ENCODE data around the gene CDKN2A. TPM values are rescaled to one million over a fixed set of nuclear protein-coding genes. Genes with fewer than 3 reads are reported as not detected.

The CDKN2A gene
- polyA plus RNA-seq, 1 of the 3 experiments (the other 2 are of a cell fraction), result 41.4 TPM

DNA sequence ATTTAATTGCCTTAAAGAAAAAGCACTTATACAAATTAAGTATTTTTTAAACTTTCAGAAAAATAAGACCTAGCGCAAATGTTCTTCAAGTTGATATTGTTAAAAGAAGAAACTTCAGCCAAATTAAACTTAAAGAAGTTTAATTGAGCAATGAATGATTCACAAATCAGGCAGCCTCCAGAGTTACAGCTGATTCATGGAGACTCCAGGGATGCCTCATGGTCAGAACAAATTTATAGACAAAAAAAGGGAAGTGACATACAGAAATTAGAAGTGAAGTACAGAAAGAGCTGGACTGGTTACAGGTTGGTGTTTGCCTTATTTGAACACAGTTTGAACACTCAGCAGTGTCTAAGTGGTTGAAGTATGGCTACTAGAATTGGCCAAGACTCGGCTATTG is 60.3 kb downstream of the CDKN2A start:
- TF ChIP-seq FOXM1 (IDR thresholded peaks at IDR 0.05; ENCODE audit: low read depth) (no peak), CTCF (IDR thresholded peaks at IDR 0.05) (no peak), GATA2 (CRISPR knock-in tag; IDR thresholded peaks at IDR 0.05) (no peak), ELF1 (IDR thresholded peaks at IDR 0.05) (no peak), RXRA (IDR thresholded peaks at IDR 0.05; ENCODE audit: borderline replicate concordance, low read depth) (no peak)
- TF ChIP-seq, protein P1, sequence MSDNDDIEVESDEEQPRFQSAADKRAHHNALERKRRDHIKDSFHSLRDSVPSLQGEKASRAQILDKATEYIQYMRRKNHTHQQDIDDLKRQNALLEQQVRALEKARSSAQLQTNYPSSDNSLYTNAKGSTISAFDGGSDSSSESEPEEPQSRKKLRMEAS (IDR thresholded peaks at IDR 0.05; ENCODE audit: low read depth), result no peak
- TF ChIP-seq, protein P2, sequence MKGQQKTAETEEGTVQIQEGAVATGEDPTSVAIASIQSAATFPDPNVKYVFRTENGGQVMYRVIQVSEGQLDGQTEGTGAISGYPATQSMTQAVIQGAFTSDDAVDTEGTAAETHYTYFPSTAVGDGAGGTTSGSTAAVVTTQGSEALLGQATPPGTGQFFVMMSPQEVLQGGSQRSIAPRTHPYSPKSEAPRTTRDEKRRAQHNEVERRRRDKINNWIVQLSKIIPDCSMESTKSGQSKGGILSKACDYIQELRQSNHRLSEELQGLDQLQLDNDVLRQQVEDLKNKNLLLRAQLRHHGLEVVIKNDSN (IDR thresholded peaks at IDR 0.05; ENCODE audit: borderline replicate concordance, low read depth), result no peak
- H3K9ac ChIP-seq, result no peak overlapping the region
- WGBS (ENCODE audit: low lambda C conversion rate), result 96% methylated on average over 2 of the region's 2 CpGs
- H3K9me2 ChIP-seq, result no peaks in the 10 kb centered on the region
- no peak overlapping the region for H3K27ac ChIP-seq (ENCODE audit: low read depth in 2 of 2, low read length in 1 of 2)
- no peaks in the 10 kb centered on the region for H4K20me1 ChIP-seq (ENCODE audit: insufficient read depth)
- H3K4me3 ChIP-seq (ENCODE audit: low read depth in 2 of 2, low read length in 1 of 2), result no peak overlapping the region
- no peak for DNase-seq
- POLR2A ChIA-PET, result no interaction called here
- H3K4me2 ChIP-seq, result no peak overlapping the region
- H2AFZ ChIP-seq (ENCODE audit: low read depth), result no peak overlapping the region
- H3K36me3 ChIP-seq (replicated peaks in 1 of 2; ENCODE audit: control insufficient read depth in 1 of 2, insufficient read depth in 2 of 2, low read length in 1 of 2), result no peaks in the 10 kb centered on the region
- H3K79me2 ChIP-seq (ENCODE audit: insufficient read depth), result no peaks in the 10 kb centered on the region
- no peaks in the 10 kb centered on the region for H3K9me3 ChIP-seq
- H3K27me3 ChIP-seq (ENCODE audit: insufficient read depth), result no peaks in the 10 kb centered on the region
- peaks cover 8% of the 10 kb centered on the region for H3F3A ChIP-seq (replicated peaks; ENCODE audit: insufficient read depth)
- H3K4me1 ChIP-seq (ENCODE audit: control insufficient read depth in 1 of 2, insufficient read depth in 2 of 2, low read depth in 1 of 2, low read length in 1 of 2), result no peaks in the 10 kb centered on the region
- CTCF ChIA-PET, result no interaction called here

GRCh38 chr9:21933281-21933680 is 60.9 kb downstream of the CDKN2A start:
- H3F3A ChIP-seq (replicated peaks; ENCODE audit: insufficient read depth), result peaks cover 8% of the 10 kb centered on the region
- no peak overlapping the region for H3K4me3 ChIP-seq (ENCODE audit: low read depth in 2 of 2, low read length in 1 of 2)
- H3K4me2 ChIP-seq, result 0 out of 2 replicates have a peak overlapping the region, but pooled peaks have one; percentile 10
- no peak for DNase-seq
- TF ChIP-seq EP300 (IDR thresholded peaks at IDR 0.05; ENCODE audit: borderline replicate concordance in 1 of 2, low read depth in 1 of 2, low read length in 1 of 2) (no peak), MEF2A (IDR thresholded peaks at IDR 0.05; ENCODE audit: borderline replicate concordance, low read depth) (no peak)
- no peak overlapping the region for H3K27ac ChIP-seq (ENCODE audit: low read depth in 2 of 2, low read length in 1 of 2)
- no peaks in the 10 kb centered on the region for H3K9me2 ChIP-seq
- ChIA-PET CTCF (no interaction called here), POLR2A (no interaction called here)
- no peaks in the 10 kb centered on the region for H4K20me1 ChIP-seq (ENCODE audit: insufficient read depth)
- no peak overlapping the region for H2AFZ ChIP-seq (ENCODE audit: low read depth)
- H3K36me3 ChIP-seq (replicated peaks in 1 of 2; ENCODE audit: control insufficient read depth in 1 of 2, insufficient read depth in 2 of 2, low read length in 1 of 2), result no peaks in the 10 kb centered on the region
- H3K27me3 ChIP-seq (ENCODE audit: insufficient read depth), result no peaks in the 10 kb centered on the region
- H3K9ac ChIP-seq, result no peak overlapping the region
- H3K9me3 ChIP-seq, result no peaks in the 10 kb centered on the region
- H3K4me1 ChIP-seq (ENCODE audit: control insufficient read depth in 1 of 2, insufficient read depth in 2 of 2, low read depth in 1 of 2, low read length in 1 of 2), result no peaks in the 10 kb centered on the region
- H3K79me2 ChIP-seq (ENCODE audit: insufficient read depth), result no peaks in the 10 kb centered on the region

DNA sequence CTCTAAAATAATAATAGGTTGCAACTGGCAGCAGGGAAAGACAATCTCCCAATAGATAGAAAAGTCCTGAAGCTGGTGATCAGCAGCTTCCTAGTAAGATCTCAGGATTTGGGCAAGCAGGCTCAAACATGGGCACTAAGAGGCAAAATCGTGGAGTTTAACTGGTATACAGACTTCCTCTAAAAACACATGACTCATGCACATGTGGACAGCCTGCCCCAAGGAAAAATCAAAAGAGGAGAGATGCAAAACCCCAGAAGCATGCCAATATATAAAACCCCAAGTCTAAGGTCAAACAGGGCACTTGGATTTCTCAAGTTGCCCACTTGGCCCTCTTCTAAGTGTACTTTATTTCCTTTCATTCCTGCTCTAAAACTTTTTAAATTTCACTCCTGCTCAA is 62.8 kb downstream of the CDKN2A start:
- no peak overlapping the region for H3K4me3 ChIP-seq (ENCODE audit: low read depth in 2 of 2, low read length in 1 of 2)
- H3F3A ChIP-seq (replicated peaks; ENCODE audit: insufficient read depth), result peaks cover 8% of the 10 kb centered on the region
- no peaks in the 10 kb centered on the region for H3K79me2 ChIP-seq (ENCODE audit: insufficient read depth)
- H3K27me3 ChIP-seq (ENCODE audit: insufficient read depth), result no peaks in the 10 kb centered on the region
- H3K36me3 ChIP-seq (replicated peaks in 1 of 2; ENCODE audit: control insufficient read depth in 1 of 2, insufficient read depth in 2 of 2, low read length in 1 of 2), result no peaks in the 10 kb centered on the region
- ChIA-PET POLR2A (interaction anchor here (0.7 kb wide), 1 partner anchor 1563 kb away, joined by 3 read pairs; no protein-coding TSS in a partner anchor), CTCF (no interaction called here)
- no peak overlapping the region for H3K4me2 ChIP-seq
- H2AFZ ChIP-seq (ENCODE audit: low read depth), result no peak overlapping the region
- H3K9me2 ChIP-seq, result no peaks in the 10 kb centered on the region
- DNase-seq, result no peak
- WGBS (ENCODE audit: low lambda C conversion rate), result 27% methylated on average over 1 of the region's 1 CpG
- H4K20me1 ChIP-seq (ENCODE audit: insufficient read depth), result no peaks in the 10 kb centered on the region
- H3K27ac ChIP-seq (ENCODE audit: low read depth in 2 of 2, low read length in 1 of 2), result no peak overlapping the region
- H3K9ac ChIP-seq, result no peak overlapping the region
- H3K4me1 ChIP-seq (ENCODE audit: control insufficient read depth in 1 of 2, insufficient read depth in 2 of 2, low read depth in 1 of 2, low read length in 1 of 2), result no peaks in the 10 kb centered on the region
- H3K9me3 ChIP-seq, result no peaks in the 10 kb centered on the region
- TF ChIP-seq RXRA (IDR thresholded peaks at IDR 0.05; ENCODE audit: borderline replicate concordance, low read depth), result no peak
- no peak for TF ChIP-seq TCF12 (IDR thresholded peaks at IDR 0.05)
- no peak for TF ChIP-seq NFIC (IDR thresholded peaks at IDR 0.05; ENCODE audit: borderline replicate concordance)
- TF ChIP-seq EP300 (IDR thresholded peaks at IDR 0.05; ENCODE audit: borderline replicate concordance in 1 of 2, low read depth in 1 of 2, low read length in 1 of 2), result no peak
- no peak for TF ChIP-seq FOXJ3 (CRISPR knock-in tag; IDR thresholded peaks at IDR 0.05)
- no peak for TF ChIP-seq CTCF (IDR thresholded peaks at IDR 0.05)
- TF ChIP-seq JUND (IDR thresholded peaks at IDR 0.05), result no peak
- TF ChIP-seq YY1 (IDR thresholded peaks at IDR 0.05; ENCODE audit: low read depth), result no peak
- TF ChIP-seq, protein P2 (IDR thresholded peaks at IDR 0.05; ENCODE audit: borderline replicate concordance, low read depth), result no peak
- TF ChIP-seq CHD2 (IDR thresholded peaks at IDR 0.05; ENCODE audit: low read length, partially characterized antibody), result no peak
- no peak for TF ChIP-seq USF2 (IDR thresholded peaks at IDR 0.05; ENCODE audit: borderline replicate concordance, low read depth, low read length)
- TF ChIP-seq MEF2A (IDR thresholded peaks at IDR 0.05; ENCODE audit: borderline replicate concordance, low read depth), result no peak

Measured in SK-N-SH (cell line).